K562 (cell line): ENCODE measurements around the gene PHLDB1. TPM values are rescaled to one million over a fixed set of nuclear protein-coding genes. Genes with fewer than 3 reads are reported as not detected.

ENCODE experiments used
- ATAC-seq: fragments of 200-7000 bp; cut with Tn5 transposase; 3 replicates; pipeline ENCODE4 v1.9.1; 2020; ENCODE audit warnings: moderate library complexity
- BruUV-seq: library from RNA; stranded (reverse); fragments of 400-500 nt; replicated peaks from 2 replicates; lab custom pipeline; 2021; lab: Mats Ljungman, UMichigan
- CTCF ChIA-PET: fragments of 300-600 bp; formaldehyde crosslinking; extraction: SDS; loops from one replicate; lab custom pipeline; 2021; ENCODE audit warnings: low intra/inter-chr PET ratio; lab: Yijun Ruan, JAX
- POLR2A ChIA-PET: fragments of 300-600, 350-650 bp; sonication (Branson Sonifier 250); formaldehyde crosslinking; extraction: SDS; loops from one replicate; lab custom pipeline; 2021; ENCODE audit warnings: antibody characterized with exemption, inconsistent platforms; lab: Yijun Ruan, JAX
- DNase-seq, 4 experiments: peaks; one replicate each; pipeline versions ENCODE4 v3.0.0 to v3.0.0-alpha.2; 2011 to 2018; ENCODE audit warnings: low spot score in 3 of 4, mixed read lengths in 3 of 4; ENCODE audit errors: extremely low read depth in 1 of 4
- FAIRE-seq: peaks from 2 replicates; lab custom pipeline; 2011; peaks lifted over from hg19 to GRCh38; lab: Jason Lieb, UNC
- H2AFZ ChIP-seq: 2 replicates; pipeline ENCODE4 v1.6.0; 2011; ENCODE audit warnings: low read depth, low read length, control low read depth, inconsistent platforms
- H3K27ac ChIP-seq: fragments of 200-600 bp; 3 replicates; pipeline ENCODE4 v1.8.0; 2011; ENCODE audit warnings: low read depth, mild to moderate bottlenecking, control low read depth, inconsistent platforms, low read length, moderate library complexity, mixed read lengths; ENCODE audit errors: extremely low read depth
- H3K27me3 ChIP-seq, 2 experiments: fragments of 300-600 bp in 1 of 2; 2 replicates in 1 of 2; 3 replicates in 1 of 2; pipeline versions ENCODE4 v1.6.0 to v1.8.0; 2011; ENCODE audit warnings: inconsistent platforms in 2 of 2, low read length in 2 of 2, mild to moderate bottlenecking in 1 of 2, mixed read lengths in 1 of 2, moderate library complexity in 1 of 2; ENCODE audit not compliant: control insufficient read depth in 2 of 2, insufficient read depth in 2 of 2
- H3K36me3 ChIP-seq: fragments of 300-600 bp; 3 replicates; pipeline ENCODE4 v1.8.0; 2011; ENCODE audit warnings: mild to moderate bottlenecking, low read length, inconsistent platforms; ENCODE audit not compliant: control insufficient read depth, insufficient read depth
- H3K4me1 ChIP-seq, 2 experiments: fragments of 200-600 bp in 1 of 2; replicated peaks in 1 of 2; 2 replicates in 1 of 2; 3 replicates in 1 of 2; pipeline versions ENCODE4 v1.5.1 to v1.8.0; 2011; ENCODE audit warnings: inconsistent platforms in 2 of 2, low read length in 2 of 2, mild to moderate bottlenecking in 1 of 2, mixed read lengths in 1 of 2, moderate library complexity in 1 of 2; ENCODE audit not compliant: control insufficient read depth in 2 of 2, insufficient read depth in 2 of 2
- H3K4me2 ChIP-seq: 2 replicates; pipeline ENCODE4 v1.6.1; 2011; ENCODE audit warnings: low read length, control low read depth, inconsistent platforms, mixed read lengths; ENCODE audit not compliant: insufficient read depth
- H3K4me3 ChIP-seq: fragments of 200-600 bp; sonication (generic), shearing (Covaris generic); 2 replicates; pipeline ENCODE4 v1.5.1; 2016; ENCODE audit warnings: control low read depth, inconsistent platforms
- H3K79me2 ChIP-seq: fragments of 200-600 bp; 3 replicates; pipeline ENCODE4 v1.8.0; 2011; ENCODE audit warnings: low read length, inconsistent platforms; ENCODE audit not compliant: control insufficient read depth, insufficient read depth
- H3K9ac ChIP-seq, 2 experiments: 2 replicates each; pipeline versions ENCODE4 v1.6.0 to v1.6.1; 2011; ENCODE audit warnings: low read depth in 2 of 2, low read length in 2 of 2, control low read depth in 1 of 2, inconsistent platforms in 1 of 2, mild to moderate bottlenecking in 1 of 2, mixed read lengths in 1 of 2; ENCODE audit not compliant: insufficient read depth in 1 of 2
- H3K9me1 ChIP-seq: one replicate; pipeline ENCODE4 v1.6.0; 2011; ENCODE audit warnings: inconsistent platforms, mild to moderate bottlenecking, low read length, moderate library complexity; ENCODE audit not compliant: control insufficient read depth, insufficient read depth
- H3K9me3 ChIP-seq: replicated peaks from 2 replicates; pipeline ENCODE4 v1.5.1; 2011; ENCODE audit warnings: low read depth, low read length, inconsistent platforms; ENCODE audit not compliant: control insufficient read depth, insufficient read depth
- H4K20me1 ChIP-seq: replicated peaks from 2 replicates; pipeline ENCODE4 v1.6.1; 2011; ENCODE audit warnings: low read length, inconsistent platforms, mixed read lengths; ENCODE audit not compliant: control insufficient read depth, insufficient read depth
- CEBPB ChIP-seq: fragments of 450-650 bp; IDR thresholded peaks from 2 replicates; pipeline ENCODE4 v1.6.1; 2016; ENCODE audit warnings: missing genetic modification characterization, missing compliant biosample characterization
- SAFB2 ChIP-seq: fragments of 200-400 bp; formaldehyde crosslinking; IDR thresholded peaks from 2 replicates; pipeline ENCODE4 v1.6.1; 2018; ENCODE audit warnings: borderline replicate concordance, low read length, low read depth, moderate library complexity; ENCODE audit not compliant: severe bottlenecking
- SUPT5H ChIP-seq: fragments of 450-650 bp; IDR thresholded peaks from 2 replicates; pipeline ENCODE4 v1.6.1; 2016
- ZNF124 ChIP-seq: sonication (generic); formaldehyde crosslinking; IDR thresholded peaks from 2 replicates; pipeline ENCODE4 v1.8.1; 2022; ENCODE audit warnings: missing genetic modification reagents
- ZNF408 ChIP-seq: fragments of 250-450 bp; sonication (Bioruptor Pico); IDR thresholded peaks from 2 replicates; pipeline ENCODE4 v1.4.0; 2020; ENCODE audit warnings: low read depth, mild to moderate bottlenecking, moderate library complexity
- WGBS: fragments of 100-300 bp; shearing (Covaris generic); methylation state at CpG from one replicate; pipeline ENCODE4 v1.1.6; 2016; ENCODE audit warnings: low coverage, mixed read lengths; ENCODE audit not compliant: insufficient coverage; ENCODE audit errors: missing lambda C conversion rate; 5-methylcytosine and 5-hydroxymethylcytosine counted together
- in situ Hi-C: fragments of 300-500 bp; cut with MboI; formaldehyde crosslinking; loops from 4 replicates; pipeline ENCODE4 v1.15.0; 2018; ENCODE audit warnings: inconsistent platforms, mixed read lengths
- intact Hi-C: fragments of 100-400 bp; cut with micrococcal nuclease; formaldehyde crosslinking; loops from 2 replicates; pipeline ENCODE4 v1.14.2; 2022
- polyA plus RNA-seq, 8 experiments: library from polyadenylated mRNA; depleted of rRNA in 4 of 8; stranded (reverse) in 5 of 8; unstranded in 3 of 8; fragments of >200 nt; fragmentation: Nextera tagmentation in 2 of 8; fragmentation: Illumina TruSeq in 1 of 8; extraction: Ambion mirVana in 2 of 8; extraction: Trizol in 1 of 8; gene quantifications; 2 replicates each; pipeline versions ENCODE4 v1.2.1 to v1.2.3, GENCODE V29; 2011 to 2014; ENCODE audit warnings: inconsistent platforms in 1 of 8, missing spikeins in 1 of 8
- total RNA-seq, 7 experiments: library from RNA; depleted of rRNA in 6 of 7; stranded (reverse); fragments of >200 nt in 6 of 7; fragmentation: Illumina TruSeq in 2 of 7; extraction: Trizol in 2 of 7; gene quantifications; 2 replicates each; pipeline versions ENCODE4 v1.2.1 to v1.2.3, GENCODE V29; 2011 to 2021; ENCODE audit warnings: low replicate concordance in 1 of 7
- TF ChIP-seq, protein P1 (sequence below): fragments of 450-650 bp; conservative IDR thresholded peaks from 2 replicates; pipeline ENCODE4 v1.6.1; 2016; ENCODE audit warnings: missing genetic modification characterization, low read depth, mild to moderate bottlenecking, missing compliant biosample characterization, moderate library complexity
- TF ChIP-seq, protein P2 (sequence below): fragments of 450-650 bp; conservative IDR thresholded peaks from 2 replicates; pipeline ENCODE4 v1.6.1; 2016; ENCODE audit warnings: missing genetic modification characterization, low read depth, mild to moderate bottlenecking, control low read depth, missing compliant biosample characterization
- TF ChIP-seq, protein P3 (sequence below), 2 experiments: fragments of 250-450 bp in 1 of 2; fragments of 450-650 bp in 1 of 2; sonication (Bioruptor Pico) in 1 of 2; IDR thresholded peaks; 2 replicates each; pipeline versions ENCODE4 v1.6.1 to v1.8.0; 2016 to 2021; ENCODE audit warnings: mild to moderate bottlenecking in 2 of 2, moderate library complexity in 2 of 2, missing compliant biosample characterization in 1 of 2, missing genetic modification characterization in 1 of 2
- TF ChIP-seq, protein P4 (sequence below): sonication (generic); formaldehyde crosslinking; IDR thresholded peaks from 2 replicates; pipeline ENCODE4 v1.8.1; 2023; ENCODE audit warnings: mild to moderate bottlenecking, missing genetic modification reagents

Gene PHLDB1
- total and polyA plus RNA-seq, 9 of the 15 experiments (the other 6 are each of a cell fraction or from before 2014, with no cell fraction given): 2.0 to 28.7 (median 16.2) TPM

DNA sequence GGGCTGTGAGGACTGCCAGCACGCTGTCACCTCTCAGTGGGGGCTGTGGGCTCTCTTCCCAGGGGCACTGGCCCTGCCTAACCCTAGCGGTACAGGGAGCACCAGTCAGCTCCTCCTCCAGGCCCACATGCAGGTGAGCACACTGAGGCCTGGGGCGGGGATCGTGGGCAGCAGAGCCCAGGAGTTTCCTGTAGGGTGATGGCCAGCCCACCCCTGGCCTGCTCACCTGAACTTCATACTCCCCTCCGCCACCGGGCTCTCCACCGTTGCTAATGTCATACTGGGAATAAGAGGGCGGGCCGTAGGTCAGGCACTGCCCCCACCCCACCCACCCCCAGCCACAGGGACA, 82.1 kb downstream of the PHLDB1 start:
- peak overlapping the region in 1 of 2 experiments; percentile 62; a peak in 2 of 4 replicates for H3K9ac ChIP-seq
- no peak overlapping the region for H3K4me2 ChIP-seq
- DNase-seq (no peak), FAIRE-seq (no peak), ATAC-seq (no peak)
- no peaks in the 10 kb centered on the region for H4K20me1 ChIP-seq
- no peak for TF ChIP-seq SAFB2
- TF ChIP-seq, protein P1, sequence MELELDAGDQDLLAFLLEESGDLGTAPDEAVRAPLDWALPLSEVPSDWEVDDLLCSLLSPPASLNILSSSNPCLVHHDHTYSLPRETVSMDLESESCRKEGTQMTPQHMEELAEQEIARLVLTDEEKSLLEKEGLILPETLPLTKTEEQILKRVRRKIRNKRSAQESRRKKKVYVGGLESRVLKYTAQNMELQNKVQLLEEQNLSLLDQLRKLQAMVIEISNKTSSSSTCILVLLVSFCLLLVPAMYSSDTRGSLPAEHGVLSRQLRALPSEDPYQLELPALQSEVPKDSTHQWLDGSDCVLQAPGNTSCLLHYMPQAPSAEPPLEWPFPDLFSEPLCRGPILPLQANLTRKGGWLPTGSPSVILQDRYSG: no peak
- TF ChIP-seq, protein P2, sequence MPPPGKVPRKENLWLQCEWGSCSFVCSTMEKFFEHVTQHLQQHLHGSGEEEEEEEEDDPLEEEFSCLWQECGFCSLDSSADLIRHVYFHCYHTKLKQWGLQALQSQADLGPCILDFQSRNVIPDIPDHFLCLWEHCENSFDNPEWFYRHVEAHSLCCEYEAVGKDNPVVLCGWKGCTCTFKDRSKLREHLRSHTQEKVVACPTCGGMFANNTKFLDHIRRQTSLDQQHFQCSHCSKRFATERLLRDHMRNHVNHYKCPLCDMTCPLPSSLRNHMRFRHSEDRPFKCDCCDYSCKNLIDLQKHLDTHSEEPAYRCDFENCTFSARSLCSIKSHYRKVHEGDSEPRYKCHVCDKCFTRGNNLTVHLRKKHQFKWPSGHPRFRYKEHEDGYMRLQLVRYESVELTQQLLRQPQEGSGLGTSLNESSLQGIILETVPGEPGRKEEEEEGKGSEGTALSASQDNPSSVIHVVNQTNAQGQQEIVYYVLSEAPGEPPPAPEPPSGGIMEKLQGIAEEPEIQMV (tag): no peak
- TF ChIP-seq, protein P3, sequence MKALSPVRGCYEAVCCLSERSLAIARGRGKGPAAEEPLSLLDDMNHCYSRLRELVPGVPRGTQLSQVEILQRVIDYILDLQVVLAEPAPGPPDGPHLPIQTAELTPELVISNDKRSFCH (CRISPR knock-in tag; IDR thresholded peaks at IDR 0.05): no peak
- TF ChIP-seq, protein P3 (tag; IDR thresholded peaks at IDR 0.05): no peak
- TF ChIP-seq ZNF408: no peak
- no peak for TF ChIP-seq ZNF124 (CRISPR knock-in tag)
- TF ChIP-seq, protein P4, sequence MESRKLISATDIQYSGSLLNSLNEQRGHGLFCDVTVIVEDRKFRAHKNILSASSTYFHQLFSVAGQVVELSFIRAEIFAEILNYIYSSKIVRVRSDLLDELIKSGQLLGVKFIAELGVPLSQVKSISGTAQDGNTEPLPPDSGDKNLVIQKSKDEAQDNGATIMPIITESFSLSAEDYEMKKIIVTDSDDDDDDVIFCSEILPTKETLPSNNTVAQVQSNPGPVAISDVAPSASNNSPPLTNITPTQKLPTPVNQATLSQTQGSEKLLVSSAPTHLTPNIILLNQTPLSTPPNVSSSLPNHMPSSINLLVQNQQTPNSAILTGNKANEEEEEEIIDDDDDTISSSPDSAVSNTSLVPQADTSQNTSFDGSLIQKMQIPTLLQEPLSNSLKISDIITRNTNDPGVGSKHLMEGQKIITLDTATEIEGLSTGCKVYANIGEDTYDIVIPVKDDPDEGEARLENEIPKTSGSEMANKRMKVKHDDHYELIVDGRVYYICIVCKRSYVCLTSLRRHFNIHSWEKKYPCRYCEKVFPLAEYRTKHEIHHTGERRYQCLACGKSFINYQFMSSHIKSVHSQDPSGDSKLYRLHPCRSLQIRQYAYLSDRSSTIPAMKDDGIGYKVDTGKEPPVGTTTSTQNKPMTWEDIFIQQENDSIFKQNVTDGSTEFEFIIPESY (CRISPR knock-in tag): peak; percentile 31; the same call in 1 of the 2 replicates
- no peak for TF ChIP-seq SUPT5H
- TF ChIP-seq CEBPB (tag): no peak
- intact Hi-C loops: no loop called here
- no peaks in the 10 kb centered on the region for H3K9me1 ChIP-seq
- no peaks in the 10 kb centered on the region for H3K27me3 ChIP-seq
- no peak overlapping the region for H3K4me3 ChIP-seq
- no peaks in the 10 kb centered on the region for H3K79me2 ChIP-seq
- H3K9me3 ChIP-seq: no peaks in the 10 kb centered on the region; the same call in 1 of the 2 replicates
- H3K4me1 ChIP-seq: peaks cover 0 to 34% of the 10 kb centered on the region in 2 experiments; a peak in 3 of 5 replicates
- ChIA-PET CTCF (interaction anchor here (0.6 to 1.5 kb wide), 7 partner anchors 29 to 267 kb away, joined by 3 to 9 read pairs (median 5); partner anchors contain the start of genes DDX6 and UPK2), POLR2A (interaction anchor here (0.7 to 1.2 kb wide), 2 partner anchors 58 to 102 kb away, joined by 3 to 5 read pairs; no protein-coding TSS in a partner anchor)
- H3K27ac ChIP-seq: no peak overlapping the region
- BruUV-seq: no TSS peak
- no peaks in the 10 kb centered on the region for H3K36me3 ChIP-seq
- H2AFZ ChIP-seq: peak overlapping the region; percentile 95; the same call in 1 of the 2 replicates
- WGBS: 56% methylated on average over 8 of the region's 9 CpGs
- in situ Hi-C loops: no loop called here
